ENCODE measurements around the gene KAZN.

Gene KAZN

GRCh38 chr1:15042866-15043265, 444.4 kb downstream of the KAZN start:
- H3K27ac ChIP-seq (ENCODE audit: low read depth, low read length, poor library complexity, severe bottlenecking): no peak overlapping the region
- H3K9ac ChIP-seq (ENCODE audit: low read length): no peak overlapping the region
- no peaks in the 10 kb centered on the region for H3K79me2 ChIP-seq (ENCODE audit: insufficient read depth, low read length)
- H3F3A ChIP-seq (ENCODE audit: insufficient read depth, low read length): no peaks in the 10 kb centered on the region
- H3K4me1 ChIP-seq (ENCODE audit: insufficient read depth, low read length, severe bottlenecking): no peaks in the 10 kb centered on the region
- H3K27me3 ChIP-seq (ENCODE audit: insufficient read depth, low read length): 0 out of 2 replicates have a peak, but pooled peaks cover 4% of the 10 kb centered on the region
- no peaks in the 10 kb centered on the region for H3K36me3 ChIP-seq (ENCODE audit: insufficient read depth, low read length)
- no peak overlapping the region for H2AFZ ChIP-seq (ENCODE audit: low read length)
- TF ChIP-seq CTCF (IDR thresholded peaks at IDR 0.05; ENCODE audit: low read length) (no peak), EZH2 (IDR thresholded peaks at IDR 0.05; ENCODE audit: borderline replicate concordance, low read length) (no peak)
- H3K4me3 ChIP-seq (ENCODE audit: low read depth, low read length, poor library complexity, severe bottlenecking): no peak overlapping the region
- H3K9me2 ChIP-seq (ENCODE audit: low read depth, low read length): no peaks in the 10 kb centered on the region
- no peaks in the 10 kb centered on the region for H4K20me1 ChIP-seq (ENCODE audit: insufficient read depth, low read length)
- H3K9me3 ChIP-seq (ENCODE audit: low read length): no peaks in the 10 kb centered on the region
- no peak overlapping the region for H3K4me2 ChIP-seq (ENCODE audit: low read length)

GRCh38 chr1:15043934-15044333, 445.4 kb downstream of the KAZN start:
- Histone ChIP-seq H3K9ac (ENCODE audit: low read length) (no peak overlapping the region), H3K36me3 (ENCODE audit: insufficient read depth, low read length) (no peaks in the 10 kb centered on the region), H3K4me1 (ENCODE audit: insufficient read depth, low read length, severe bottlenecking) (no peaks in the 10 kb centered on the region), H4K20me1 (ENCODE audit: insufficient read depth, low read length) (no peaks in the 10 kb centered on the region), H3K27ac (ENCODE audit: low read depth, low read length, poor library complexity, severe bottlenecking) (no peak overlapping the region), H3F3A (ENCODE audit: insufficient read depth, low read length) (no peaks in the 10 kb centered on the region), H3K27me3 (ENCODE audit: insufficient read depth, low read length) (0 out of 2 replicates have a peak, but pooled peaks cover 4% of the 10 kb centered on the region), H2AFZ (ENCODE audit: low read length) (no peak overlapping the region), H3K79me2 (ENCODE audit: insufficient read depth, low read length) (no peaks in the 10 kb centered on the region), H3K9me2 (ENCODE audit: low read depth, low read length) (no peaks in the 10 kb centered on the region), H3K4me2 (ENCODE audit: low read length) (no peak overlapping the region), H3K4me3 (ENCODE audit: low read depth, low read length, poor library complexity, severe bottlenecking) (no peak overlapping the region), H3K9me3 (ENCODE audit: low read length) (no peaks in the 10 kb centered on the region)
- TF ChIP-seq EZH2 (IDR thresholded peaks at IDR 0.05; ENCODE audit: borderline replicate concordance, low read length) (no peak), CTCF (IDR thresholded peaks at IDR 0.05; ENCODE audit: low read length) (no peak)

GRCh38 chr1:15045123-15045522, 446.6 kb downstream of the KAZN start:
- TF ChIP-seq EZH2 (IDR thresholded peaks at IDR 0.05; ENCODE audit: borderline replicate concordance, low read length) (no peak), CTCF (IDR thresholded peaks at IDR 0.05; ENCODE audit: low read length) (no peak)
- no peak overlapping the region for H3K9ac ChIP-seq (ENCODE audit: low read length)
- no peak overlapping the region for H3K27ac ChIP-seq (ENCODE audit: low read depth, low read length, poor library complexity, severe bottlenecking)
- H3K4me2 ChIP-seq (ENCODE audit: low read length): no peak overlapping the region
- no peaks in the 10 kb centered on the region for H3K9me2 ChIP-seq (ENCODE audit: low read depth, low read length)
- H3K79me2 ChIP-seq (ENCODE audit: insufficient read depth, low read length): no peaks in the 10 kb centered on the region
- H3K9me3 ChIP-seq (ENCODE audit: low read length): no peaks in the 10 kb centered on the region
- no peaks in the 10 kb centered on the region for H3K36me3 ChIP-seq (ENCODE audit: insufficient read depth, low read length)
- H4K20me1 ChIP-seq (ENCODE audit: insufficient read depth, low read length): no peaks in the 10 kb centered on the region
- H2AFZ ChIP-seq (ENCODE audit: low read length): no peak overlapping the region
- no peaks in the 10 kb centered on the region for H3F3A ChIP-seq (ENCODE audit: insufficient read depth, low read length)
- no peaks in the 10 kb centered on the region for H3K4me1 ChIP-seq (ENCODE audit: insufficient read depth, low read length, severe bottlenecking)
- 0 out of 2 replicates have a peak, but pooled peaks cover 4% of the 10 kb centered on the region for H3K27me3 ChIP-seq (ENCODE audit: insufficient read depth, low read length)
- no peak overlapping the region for H3K4me3 ChIP-seq (ENCODE audit: low read depth, low read length, poor library complexity, severe bottlenecking)
